Activated B cell treated with CpG ODN at 0.5 μM for 24 hours (primary cell): ENCODE measurements around the gene PNPLA7. TPM values are rescaled to one million over a fixed set of nuclear protein-coding genes. Genes with fewer than 3 reads are reported as not detected.

Experiments used
- ATAC-seq: fragments of 200-7000 bp; cut with Tn5 transposase; one replicate; pipeline ENCODE4 v1.10.0; 2021; ENCODE audit warnings: low read depth, mild to moderate bottlenecking, moderate library complexity
- CTCF ChIA-PET: fragments of 350-600 bp; sonication (Branson Sonifier 250); formaldehyde crosslinking; loops from one replicate; lab custom pipeline; 2021; ENCODE audit warnings: antibody characterized with exemption; lab: Charles Lee
- POLR2A ChIA-PET: fragments of 350-600 bp; sonication (Branson Sonifier 250); formaldehyde crosslinking; loops from one replicate; lab custom pipeline; 2021; ENCODE audit warnings: antibody characterized with exemption; lab: Charles Lee
- DNase-seq: peaks from one replicate; pipeline ENCODE4 v3.0.0; 2022
- H3K27ac Mint-ChIP-seq: one replicate; pipeline ENCODE4 v1.8.0; 2020; ENCODE audit warnings: mixed read lengths
- H3K27me3 Mint-ChIP-seq: one replicate; pipeline ENCODE4 v1.8.0; 2021; ENCODE audit warnings: mixed read lengths
- H3K36me3 Mint-ChIP-seq: one replicate; pipeline ENCODE4 v1.8.0; 2021; ENCODE audit warnings: low read depth, mixed read lengths
- H3K4me1 Mint-ChIP-seq: one replicate; pipeline ENCODE4 v1.8.0; 2021; ENCODE audit warnings: mixed read lengths
- H3K4me3 Mint-ChIP-seq: one replicate; pipeline ENCODE4 v1.8.0; 2020; ENCODE audit warnings: mild to moderate bottlenecking, mixed read lengths
- H3K9me3 Mint-ChIP-seq: one replicate; pipeline ENCODE4 v1.8.0; 2020; ENCODE audit warnings: mixed read lengths
- CTCF ChIP-seq: fragments of 200-600 bp; IDR thresholded peaks from one replicate; pipeline ENCODE4 v1.8.0; 2022; ENCODE audit warnings: antibody characterized with exemption, mild to moderate bottlenecking
- intact Hi-C: fragments of 100-400 bp; cut with micrococcal nuclease; formaldehyde crosslinking; loops from one replicate; pipeline ENCODE4 v1.15.1; 2024
- total RNA-seq: library from RNA; stranded (reverse); gene quantifications from 2 replicates; pipeline ENCODE4 v1.2.3, GENCODE V29; 2022

PNPLA7 gene
- total RNA-seq, 1 donor from 2014 or later = 5.5 TPM

- no peak for TF ChIP-seq CTCF
- ChIA-PET POLR2A (no interaction called here), CTCF (no interaction called here)
- DNase-seq (no peak), ATAC-seq (no peak)
- intact Hi-C loops = no loop called here
- no peak overlapping the region for H3K4me3 Mint-ChIP-seq
- no peaks in the 10 kb centered on the region for H3K27me3 Mint-ChIP-seq
- no peaks in the 10 kb centered on the region for H3K4me1 Mint-ChIP-seq
- no peak overlapping the region for H3K27ac Mint-ChIP-seq
- no peaks in the 10 kb centered on the region for H3K36me3 Mint-ChIP-seq
- H3K9me3 Mint-ChIP-seq = no peaks in the 10 kb centered on the region
These were observed 64.7 kb downstream of the PNPLA7 start for GRCh38 chr9:137485343-137486140.

- no peaks in the 10 kb centered on the region for H3K27me3 Mint-ChIP-seq
- POLR2A ChIA-PET = no interaction called here
- intact Hi-C loops = no loop called here
- no peaks in the 10 kb centered on the region for H3K36me3 Mint-ChIP-seq
- no peak overlapping the region for H3K27ac Mint-ChIP-seq
- ATAC-seq = no peak
- H3K4me3 Mint-ChIP-seq = no peak overlapping the region
- TF ChIP-seq CTCF = no peak
- CTCF ChIA-PET = no interaction called here
- no peaks in the 10 kb centered on the region for H3K9me3 Mint-ChIP-seq
- H3K4me1 Mint-ChIP-seq = no peaks in the 10 kb centered on the region
- no peak for DNase-seq
These were observed 65.5 kb downstream of the PNPLA7 start for GRCh38 chr9:137484551-137485315.

- no peak overlapping the region for H3K27ac Mint-ChIP-seq
- peaks cover 2% of the 10 kb centered on the region for H3K36me3 Mint-ChIP-seq
- no peaks in the 10 kb centered on the region for H3K9me3 Mint-ChIP-seq
- ATAC-seq = no peak
- no peak overlapping the region for H3K4me3 Mint-ChIP-seq
- no peaks in the 10 kb centered on the region for H3K27me3 Mint-ChIP-seq
- DNase-seq = no peak
- TF ChIP-seq CTCF = no peak
- POLR2A ChIA-PET = no interaction called here
- CTCF ChIA-PET = no interaction called here
- intact Hi-C loops = no loop called here
- no peaks in the 10 kb centered on the region for H3K4me1 Mint-ChIP-seq
These were observed 68.0 kb downstream of the PNPLA7 start for GRCh38 chr9:137482094-137482781.

DNA sequence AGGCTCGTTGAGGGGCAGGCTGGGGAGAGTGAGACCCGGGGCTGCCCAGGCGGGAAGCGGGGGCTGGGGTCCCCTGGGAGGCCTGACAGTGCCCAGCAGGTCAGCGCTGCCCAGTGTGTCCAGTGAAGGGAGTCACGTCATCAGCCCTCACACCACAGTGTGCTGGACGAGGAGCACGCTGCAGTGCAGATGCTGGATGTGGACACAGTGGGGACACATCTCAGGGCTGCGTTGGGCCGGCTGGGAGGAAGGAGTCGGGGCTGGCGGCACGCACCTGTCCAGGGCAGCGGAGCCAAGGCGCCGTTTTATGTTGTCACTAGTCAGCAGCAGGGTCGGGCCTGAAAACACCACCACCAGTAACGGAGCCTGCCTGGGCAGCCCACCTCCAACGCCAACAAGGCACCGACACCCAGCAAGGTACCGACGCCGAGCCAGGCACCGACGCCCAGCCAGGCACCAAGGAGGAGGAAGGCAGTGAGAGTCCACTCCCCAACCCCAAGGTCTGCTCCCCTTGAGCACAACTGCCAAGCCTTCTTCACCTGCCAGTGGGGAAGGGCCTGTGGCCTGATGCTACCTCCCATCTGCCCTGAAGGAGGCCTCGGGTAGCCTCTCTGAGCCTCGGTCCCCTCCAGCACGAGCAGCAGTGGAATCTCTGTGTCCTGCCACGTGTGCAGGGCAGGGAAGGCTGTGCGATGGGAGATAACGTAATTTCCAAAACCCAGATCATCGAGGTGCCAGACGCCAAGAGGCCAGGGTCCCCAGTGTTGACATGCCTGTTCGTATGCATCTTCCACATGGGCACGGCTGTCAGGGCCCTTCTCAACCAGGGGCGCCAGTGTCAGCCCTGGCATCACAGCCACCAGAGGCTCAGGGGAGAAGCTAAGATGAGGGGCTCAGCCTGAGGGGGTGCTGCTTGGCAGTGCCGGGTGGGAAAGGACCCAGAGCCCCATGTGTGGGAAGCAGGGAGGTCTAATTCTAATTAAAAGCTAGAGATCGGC lies 69.2 kb downstream of the PNPLA7 start:
- no peak for TF ChIP-seq CTCF
- intact Hi-C loops = no loop called here
- no peak for ATAC-seq
- peaks cover 9% of the 10 kb centered on the region for H3K36me3 Mint-ChIP-seq
- H3K4me1 Mint-ChIP-seq = no peaks in the 10 kb centered on the region
- ChIA-PET POLR2A (no interaction called here), CTCF (no interaction called here)
- no peak overlapping the region for H3K27ac Mint-ChIP-seq
- no peaks in the 10 kb centered on the region for H3K27me3 Mint-ChIP-seq
- no peak for DNase-seq
- no peak overlapping the region for H3K4me3 Mint-ChIP-seq
- peaks cover 3% of the 10 kb centered on the region for H3K9me3 Mint-ChIP-seq
